HEK293 (cell line): ENCODE data around the gene SLPI.

Experiments
- CTCF ChIA-PET: fragments of 350-600 bp; formaldehyde crosslinking; extraction: SDS; loops from one replicate; lab custom pipeline; 2021; ENCODE audit warnings: antibody characterized with exemption; lab: Yijun Ruan, JAX
- POLR2A ChIA-PET: fragments of 300-600 bp; formaldehyde crosslinking; extraction: SDS; loops from one replicate; lab custom pipeline; 2020; ENCODE audit warnings: antibody characterized with exemption, inconsistent platforms; lab: Yijun Ruan, JAX
- H3K27ac ChIP-seq: fragments of 200-500 bp; sonication (Bioruptor generic); 2 replicates; pipeline ENCODE4 v1.5.1; 2014; ENCODE audit warnings: low read depth, low read length, control low read depth, inconsistent platforms; ENCODE audit errors: extremely low read depth
- H3K36me3 ChIP-seq, 2 experiments: fragments of 200-500 bp in 1 of 2; sonication (Bioruptor generic) in 1 of 2; 1 replicate in 1 of 2; 2 replicates in 1 of 2; pipeline ENCODE4 v1.5.1; 2014 to 2017; ENCODE audit warnings: inconsistent platforms in 2 of 2, low read length in 2 of 2; ENCODE audit not compliant: control insufficient read depth in 2 of 2, insufficient read depth in 1 of 2
- H3K4me1 ChIP-seq: fragments of 200-500 bp; sonication (Bioruptor generic); 2 replicates; pipeline ENCODE4 v1.5.1; 2014; ENCODE audit warnings: mild to moderate bottlenecking, low read length, inconsistent platforms; ENCODE audit not compliant: control insufficient read depth, insufficient read depth
- H3K4me3 ChIP-seq: 2 replicates; pipeline ENCODE4 v1.5.1; 2011; ENCODE audit warnings: low read depth, mild to moderate bottlenecking, control low read depth, low read length, moderate library complexity
- H3K9me3 ChIP-seq: fragments of 200-500 bp; sonication (Bioruptor generic); 2 replicates; pipeline ENCODE4 v1.5.1; 2014; ENCODE audit warnings: low read depth, low read length, inconsistent platforms; ENCODE audit not compliant: control insufficient read depth, insufficient read depth
- KLF1 ChIP-seq: fragments of 450-650 bp; formaldehyde crosslinking; IDR thresholded peaks from 2 replicates; pipeline ENCODE4 v1.5.1; 2016; ENCODE audit warnings: missing biosample characterization, missing genetic modification characterization
- KLF10 ChIP-seq: fragments of 450-650 bp; IDR thresholded peaks from 2 replicates; pipeline ENCODE4 v1.5.1; 2018; ENCODE audit warnings: missing biosample characterization, mild to moderate bottlenecking, missing genetic modification characterization
- YY2 ChIP-seq: fragments of 450-650 bp; formaldehyde crosslinking; IDR thresholded peaks from 2 replicates; pipeline ENCODE4 v1.5.1; 2016; ENCODE audit warnings: missing biosample characterization, missing genetic modification characterization
- ZBTB1 ChIP-seq: fragments of 450-650 bp; formaldehyde crosslinking; IDR thresholded peaks from 2 replicates; pipeline ENCODE4 v1.5.1; 2016; ENCODE audit warnings: missing biosample characterization, missing genetic modification characterization
- ZIC2 ChIP-seq: fragments of 450-650 bp; formaldehyde crosslinking; IDR thresholded peaks from 2 replicates; pipeline ENCODE4 v1.5.1; 2016; ENCODE audit warnings: missing biosample characterization, missing genetic modification characterization
- ZNF10 ChIP-seq: fragments of 450-650 bp; formaldehyde crosslinking; IDR thresholded peaks from 2 replicates; pipeline ENCODE4 v1.5.1; 2017; ENCODE audit warnings: missing biosample characterization, missing genetic modification characterization
- ZNF138 ChIP-seq: fragments of 450-650 bp; formaldehyde crosslinking; IDR thresholded peaks from 2 replicates; pipeline ENCODE4 v1.5.1; 2016; ENCODE audit warnings: missing biosample characterization, missing genetic modification characterization, borderline replicate concordance
- ZNF157 ChIP-seq: fragments of 450-650 bp; formaldehyde crosslinking; IDR thresholded peaks from 2 replicates; pipeline ENCODE4 v1.5.1; 2016; ENCODE audit warnings: missing biosample characterization, missing genetic modification characterization
- ZNF19 ChIP-seq: fragments of 450-650 bp; formaldehyde crosslinking; IDR thresholded peaks from 2 replicates; pipeline ENCODE4; 2016; ENCODE audit warnings: missing biosample characterization, missing genetic modification characterization, low read depth
- ZNF211 ChIP-seq: fragments of 450-650 bp; formaldehyde crosslinking; IDR thresholded peaks from 2 replicates; pipeline ENCODE4 v1.5.1; 2016; ENCODE audit warnings: low read depth, missing biosample characterization, missing genetic modification characterization
- ZNF221 ChIP-seq: fragments of 450-650 bp; formaldehyde crosslinking; IDR thresholded peaks from 2 replicates; pipeline ENCODE4 v1.5.1; 2017; ENCODE audit warnings: missing biosample characterization, missing genetic modification characterization, borderline replicate concordance
- ZNF341 ChIP-seq: fragments of 450-650 bp; formaldehyde crosslinking; IDR thresholded peaks from 2 replicates; pipeline ENCODE4; 2016; ENCODE audit warnings: low read depth, missing biosample characterization, missing genetic modification characterization
- ZNF350 ChIP-seq: fragments of 450-650 bp; formaldehyde crosslinking; IDR thresholded peaks from 2 replicates; pipeline ENCODE4 v1.5.0; 2017; ENCODE audit warnings: missing biosample characterization, mild to moderate bottlenecking, missing genetic modification characterization
- ZNF394 ChIP-seq: fragments of 450-650 bp; formaldehyde crosslinking; IDR thresholded peaks from 2 replicates; pipeline ENCODE4 v1.5.1; 2016; ENCODE audit warnings: missing biosample characterization, missing genetic modification characterization, mild to moderate bottlenecking, moderate library complexity, borderline replicate concordance
- ZNF404 ChIP-seq: fragments of 450-650 bp; formaldehyde crosslinking; IDR thresholded peaks from 2 replicates; pipeline ENCODE4 v1.5.1; 2017; ENCODE audit warnings: missing biosample characterization, missing genetic modification characterization
- ZNF473 ChIP-seq: fragments of 450-650 bp; formaldehyde crosslinking; IDR thresholded peaks from 2 replicates; pipeline ENCODE4 v1.5.1; 2017; ENCODE audit warnings: missing biosample characterization, missing genetic modification characterization
- ZNF48 ChIP-seq: fragments of 450-650 bp; formaldehyde crosslinking; IDR thresholded peaks from 2 replicates; pipeline ENCODE4 v1.5.1; 2016; ENCODE audit warnings: missing biosample characterization, missing genetic modification characterization
- ZNF561 ChIP-seq: fragments of 450-650 bp; IDR thresholded peaks from 2 replicates; pipeline ENCODE4 v1.5.1; 2018; ENCODE audit warnings: missing biosample characterization, missing genetic modification characterization, borderline replicate concordance
- ZNF596 ChIP-seq: fragments of 450-650 bp; IDR thresholded peaks from 2 replicates; pipeline ENCODE4 v1.5.0; 2018; ENCODE audit warnings: missing biosample characterization, mild to moderate bottlenecking, missing genetic modification characterization, moderate library complexity
- ZNF610 ChIP-seq: fragments of 450-650 bp; formaldehyde crosslinking; IDR thresholded peaks from 2 replicates; pipeline ENCODE4 v1.5.1; 2016; ENCODE audit warnings: missing biosample characterization, missing genetic modification characterization, borderline replicate concordance
- ZNF624 ChIP-seq: fragments of 450-650 bp; formaldehyde crosslinking; IDR thresholded peaks from 2 replicates; pipeline ENCODE4 v1.5.1; 2017; ENCODE audit warnings: missing biosample characterization, missing genetic modification characterization
- ZNF670 ChIP-seq: fragments of 450-650 bp; formaldehyde crosslinking; IDR thresholded peaks from 2 replicates; pipeline ENCODE4 v1.5.1; 2016; ENCODE audit warnings: missing biosample characterization, missing genetic modification characterization, low read depth
- ZNF677 ChIP-seq: fragments of 450-650 bp; IDR thresholded peaks from 2 replicates; pipeline ENCODE4 v1.5.0; 2018; ENCODE audit warnings: missing biosample characterization, mild to moderate bottlenecking, missing genetic modification characterization, moderate library complexity
- ZNF707 ChIP-seq: fragments of 450-650 bp; formaldehyde crosslinking; IDR thresholded peaks from 2 replicates; pipeline ENCODE4 v1.5.1; 2016; ENCODE audit warnings: missing biosample characterization, missing genetic modification characterization
- ZNF792 ChIP-seq: fragments of 450-650 bp; formaldehyde crosslinking; IDR thresholded peaks from 2 replicates; pipeline ENCODE4 v1.5.1; 2016; ENCODE audit warnings: missing biosample characterization, missing genetic modification characterization
- ZNF837 ChIP-seq: fragments of 450-650 bp; formaldehyde crosslinking; IDR thresholded peaks from 2 replicates; pipeline ENCODE4 v1.5.1; 2016; ENCODE audit warnings: missing biosample characterization, missing genetic modification characterization
- ZSCAN4 ChIP-seq: fragments of 450-650 bp; formaldehyde crosslinking; IDR thresholded peaks from 2 replicates; pipeline ENCODE4 v1.5.1; 2017; ENCODE audit warnings: missing biosample characterization, missing genetic modification characterization
- TF ChIP-seq, protein P1 (sequence below): fragments of 450-650 bp; formaldehyde crosslinking; IDR thresholded peaks from 2 replicates; pipeline ENCODE4 v1.5.1; 2016; ENCODE audit warnings: missing biosample characterization, missing genetic modification characterization
- TF ChIP-seq, protein P2 (sequence below): fragments of 450-650 bp; formaldehyde crosslinking; IDR thresholded peaks from 2 replicates; pipeline ENCODE4 v1.5.1; 2016; ENCODE audit warnings: missing biosample characterization, missing genetic modification characterization
- TF ChIP-seq, protein P3 (sequence below): fragments of 450-650 bp; formaldehyde crosslinking; IDR thresholded peaks from 2 replicates; pipeline ENCODE4 v1.5.1; 2016; ENCODE audit warnings: missing biosample characterization, missing genetic modification characterization

The SLPI gene

GRCh38 chr20:45257711-45258110 is 3.3 kb upstream of the SLPI start (continued):
- no peak for TF ChIP-seq KLF1 (tag by site-specific recombination)
- TF ChIP-seq, protein P1, sequence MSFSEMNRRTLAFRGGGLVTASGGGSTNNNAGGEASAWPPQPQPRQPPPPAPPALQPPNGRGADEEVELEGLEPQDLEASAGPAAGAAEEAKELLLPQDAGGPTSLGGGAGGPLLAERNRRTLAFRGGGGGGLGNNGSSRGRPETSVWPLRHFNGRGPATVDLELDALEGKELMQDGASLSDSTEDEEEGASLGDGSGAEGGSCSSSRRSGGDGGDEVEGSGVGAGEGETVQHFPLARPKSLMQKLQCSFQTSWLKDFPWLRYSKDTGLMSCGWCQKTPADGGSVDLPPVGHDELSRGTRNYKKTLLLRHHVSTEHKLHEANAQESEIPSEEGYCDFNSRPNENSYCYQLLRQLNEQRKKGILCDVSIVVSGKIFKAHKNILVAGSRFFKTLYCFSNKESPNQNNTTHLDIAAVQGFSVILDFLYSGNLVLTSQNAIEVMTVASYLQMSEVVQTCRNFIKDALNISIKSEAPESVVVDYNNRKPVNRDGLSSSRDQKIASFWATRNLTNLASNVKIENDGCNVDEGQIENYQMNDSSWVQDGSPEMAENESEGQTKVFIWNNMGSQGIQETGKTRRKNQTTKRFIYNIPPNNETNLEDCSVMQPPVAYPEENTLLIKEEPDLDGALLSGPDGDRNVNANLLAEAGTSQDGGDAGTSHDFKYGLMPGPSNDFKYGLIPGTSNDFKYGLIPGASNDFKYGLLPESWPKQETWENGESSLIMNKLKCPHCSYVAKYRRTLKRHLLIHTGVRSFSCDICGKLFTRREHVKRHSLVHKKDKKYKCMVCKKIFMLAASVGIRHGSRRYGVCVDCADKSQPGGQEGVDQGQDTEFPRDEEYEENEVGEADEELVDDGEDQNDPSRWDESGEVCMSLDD (tag by site-specific recombination), result no peak
- TF ChIP-seq ZNF10, result no peak
- no peak for TF ChIP-seq KLF10 (tag by site-specific recombination)
- TF ChIP-seq ZNF211 (tag by site-specific recombination), result no peak
- TF ChIP-seq ZNF837, result no peak
- TF ChIP-seq ZNF707, result no peak
- TF ChIP-seq ZNF221 (tag by site-specific recombination), result no peak
- TF ChIP-seq, protein P2, sequence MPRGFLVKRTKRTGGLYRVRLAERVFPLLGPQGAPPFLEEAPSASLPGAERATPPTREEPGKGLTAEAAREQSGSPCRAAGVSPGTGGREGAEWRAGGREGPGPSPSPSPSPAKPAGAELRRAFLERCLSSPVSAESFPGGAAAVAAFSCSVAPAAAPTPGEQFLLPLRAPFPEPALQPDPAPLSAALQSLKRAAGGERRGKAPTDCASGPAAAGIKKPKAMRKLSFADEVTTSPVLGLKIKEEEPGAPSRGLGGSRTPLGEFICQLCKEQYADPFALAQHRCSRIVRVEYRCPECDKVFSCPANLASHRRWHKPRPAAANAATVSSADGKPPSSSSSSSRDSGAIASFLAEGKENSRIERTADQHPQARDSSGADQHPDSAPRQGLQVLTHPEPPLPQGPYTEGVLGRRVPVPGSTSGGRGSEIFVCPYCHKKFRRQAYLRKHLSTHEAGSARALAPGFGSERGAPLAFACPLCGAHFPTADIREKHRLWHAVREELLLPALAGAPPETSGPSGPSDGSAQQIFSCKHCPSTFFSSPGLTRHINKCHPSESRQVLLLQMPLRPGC, result no peak
- TF ChIP-seq ZNF670 (tag by site-specific recombination), result no peak
- TF ChIP-seq ZNF792 (tag by site-specific recombination), result no peak
- no peak for TF ChIP-seq ZSCAN4 (tag by site-specific recombination)
- no peak for TF ChIP-seq ZNF561 (tag by site-specific recombination)

GRCh38 chr20:45257161-45257560 is 2.8 kb upstream of the SLPI start:
- CTCF ChIA-PET, result interaction anchor here (1.1 kb wide), 1 partner anchor 31 kb away, joined by 3 read pairs; no protein-coding TSS in a partner anchor
- H3K36me3 ChIP-seq, result no peaks in the 10 kb centered on the region

GRCh38 chr20:45253261-45253660 is 1.1 kb downstream of the SLPI start:
- H3K36me3 ChIP-seq, result no peaks in the 10 kb centered on the region
- peaks cover 5% of the 10 kb centered on the region for H3K4me1 ChIP-seq
- H3K27ac ChIP-seq, result no peak overlapping the region
- no peak overlapping the region for H3K4me3 ChIP-seq
- POLR2A ChIA-PET, result no interaction called here
- CTCF ChIA-PET, result interaction anchor here (0.6 to 0.7 kb wide), 3 partner anchors 43 to 1132 kb away, joined by 4 to 6 read pairs (median 5); no protein-coding TSS in a partner anchor
- H3K9me3 ChIP-seq, result no peaks in the 10 kb centered on the region
- TF ChIP-seq ZNF677 (no peak), ZNF157 (no peak), ZBTB1 (no peak), KLF10 (tag by site-specific recombination) (no peak), ZIC2 (tag by site-specific recombination) (no peak), ZNF341 (tag by site-specific recombination) (no peak), ZNF394 (tag by site-specific recombination) (no peak), ZNF138 (tag by site-specific recombination) (no peak), ZNF624 (tag by site-specific recombination) (no peak), ZNF404 (tag by site-specific recombination) (no peak), ZNF473 (tag by site-specific recombination) (no peak), ZNF610 (tag by site-specific recombination) (no peak), ZNF19 (tag by site-specific recombination) (no peak), YY2 (tag by site-specific recombination) (no peak)

More at GRCh38 chr20:45257161-45257560, 2.8 kb upstream of the SLPI start:
- Histone ChIP-seq H3K27ac (no peak overlapping the region), H3K9me3 (no peaks in the 10 kb centered on the region), H3K4me1 (no peaks in the 10 kb centered on the region; the same call in 1 of the 2 replicates), H3K4me3 (no peak overlapping the region)
- POLR2A ChIA-PET, result no interaction called here
- TF ChIP-seq ZNF48 (tag by site-specific recombination) (no peak), ZIC2 (tag by site-specific recombination) (no peak), ZNF350 (tag by site-specific recombination) (no peak), ZNF596 (tag by site-specific recombination) (no peak)
- TF ChIP-seq, protein P3, sequence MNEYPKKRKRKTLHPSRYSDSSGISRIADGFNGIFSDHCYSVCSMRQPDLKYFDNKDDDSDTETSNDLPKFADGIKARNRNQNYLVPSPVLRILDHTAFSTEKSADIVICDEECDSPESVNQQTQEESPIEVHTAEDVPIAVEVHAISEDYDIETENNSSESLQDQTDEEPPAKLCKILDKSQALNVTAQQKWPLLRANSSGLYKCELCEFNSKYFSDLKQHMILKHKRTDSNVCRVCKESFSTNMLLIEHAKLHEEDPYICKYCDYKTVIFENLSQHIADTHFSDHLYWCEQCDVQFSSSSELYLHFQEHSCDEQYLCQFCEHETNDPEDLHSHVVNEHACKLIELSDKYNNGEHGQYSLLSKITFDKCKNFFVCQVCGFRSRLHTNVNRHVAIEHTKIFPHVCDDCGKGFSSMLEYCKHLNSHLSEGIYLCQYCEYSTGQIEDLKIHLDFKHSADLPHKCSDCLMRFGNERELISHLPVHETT (tag by site-specific recombination), result no peak
